HepG2 (cell line): ENCODE measurements around the gene ZBED1. TPM values are rescaled to one million over a fixed set of nuclear protein-coding genes. Genes with fewer than 3 reads are reported as not detected.

Source experiments
- ATAC-seq: fragments of 200-7000 bp; cut with Tn5 transposase; 3 replicates; pipeline ENCODE4 v1.9.1; 2020; ENCODE audit warnings: mild to moderate bottlenecking, moderate library complexity
- BruUV-seq: library from RNA; stranded (reverse); fragments of 400-500 nt; replicated peaks from 2 replicates; lab custom pipeline; 2021; lab: Mats Ljungman, UMichigan
- CTCF ChIA-PET: fragments of 300-600 bp; formaldehyde crosslinking; extraction: SDS; loops from one replicate; lab custom pipeline; 2021; ENCODE audit warnings: low total read pairs, inconsistent platforms, low intra/inter-chr PET ratio; lab: Yijun Ruan, JAX
- POLR2A ChIA-PET: fragments of 350-600 bp; sonication (Branson Sonifier 250); formaldehyde crosslinking; loops from one replicate; lab custom pipeline; 2020; ENCODE audit warnings: antibody characterized with exemption, inconsistent platforms; lab: Yijun Ruan, JAX
- DNase-seq: peaks from one replicate; pipeline ENCODE4 v3.0.0-alpha.2; 2015; ENCODE audit warnings: low spot score
- FAIRE-seq: peaks from 3 replicates; lab custom pipeline; 2011; peaks lifted over from hg19 to GRCh38; lab: Jason Lieb, UNC
- H2AFZ ChIP-seq: one replicate; pipeline ENCODE4 v1.6.1; 2011; ENCODE audit warnings: low read length, inconsistent platforms
- H3K27ac ChIP-seq: fragments of 300-600 bp; 3 replicates; pipeline ENCODE4 v1.8.0; 2011; ENCODE audit warnings: mixed run types, mild to moderate bottlenecking, mixed read lengths, low read length, inconsistent platforms; ENCODE audit not compliant: insufficient read depth; ENCODE audit errors: extremely low read length
- H3K27me3 ChIP-seq, 2 experiments: fragments of 200-600 bp in 1 of 2; 2 replicates in 1 of 2; 3 replicates in 1 of 2; pipeline versions ENCODE4 v1.6.0 to v1.8.0; 2011; ENCODE audit warnings: low read length in 2 of 2, mild to moderate bottlenecking in 2 of 2, moderate library complexity in 2 of 2, inconsistent platforms in 1 of 2; ENCODE audit not compliant: insufficient read depth in 2 of 2, control insufficient read depth in 1 of 2
- H3K36me3 ChIP-seq, 2 experiments: fragments of 200-600 bp in 1 of 2; replicated peaks in 1 of 2; 2 replicates in 1 of 2; 3 replicates in 1 of 2; pipeline versions ENCODE4 v1.5.1 to v1.8.0; 2011; ENCODE audit warnings: low read length in 2 of 2, inconsistent platforms in 1 of 2; ENCODE audit not compliant: insufficient read depth in 2 of 2, control insufficient read depth in 1 of 2
- H3K4me1 ChIP-seq: 2 replicates; pipeline ENCODE4 v1.5.1; 2012; ENCODE audit warnings: low read length, inconsistent platforms; ENCODE audit not compliant: insufficient read depth
- H3K4me2 ChIP-seq: 2 replicates; pipeline ENCODE4 v1.6.0; 2011; ENCODE audit warnings: low read depth, low read length, inconsistent platforms
- H3K4me3 ChIP-seq, 3 experiments: fragments of 200-600 bp in 1 of 3; sonication (generic), shearing (Covaris generic) in 1 of 3; replicated peaks in 1 of 3; 2 replicates each; pipeline ENCODE4 v1.5.1; 2011 to 2016; ENCODE audit warnings: low read length in 3 of 3, inconsistent platforms in 2 of 3, low read depth in 2 of 3, mild to moderate bottlenecking in 2 of 3, control low read depth in 1 of 3, mixed read lengths in 1 of 3; ENCODE audit not compliant: insufficient read depth in 1 of 3
- H3K79me2 ChIP-seq: one replicate; pipeline ENCODE4 v1.6.1; 2011; ENCODE audit warnings: low read length, inconsistent platforms; ENCODE audit not compliant: insufficient read depth
- H3K9ac ChIP-seq: 2 replicates; pipeline ENCODE4 v1.6.0; 2011; ENCODE audit warnings: mild to moderate bottlenecking, low read depth, low read length, inconsistent platforms; ENCODE audit not compliant: insufficient read depth
- H3K9me3 ChIP-seq: 2 replicates; pipeline ENCODE4 v1.5.1; 2012; ENCODE audit warnings: mild to moderate bottlenecking, low read length
- H4K20me1 ChIP-seq: 2 replicates; pipeline ENCODE4 v1.6.0; 2011; ENCODE audit warnings: inconsistent platforms, mild to moderate bottlenecking, low read length, moderate library complexity; ENCODE audit not compliant: insufficient read depth
- GABPA ChIP-seq, 2 experiments: IDR thresholded peaks; 2 replicates each; pipeline ENCODE4 v1.6.1; 2011 to 2016; ENCODE audit warnings: low read depth in 2 of 2, low read length in 1 of 2, missing biosample characterization in 1 of 2, missing genetic modification characterization in 1 of 2
- HHEX ChIP-seq: IDR thresholded peaks from 2 replicates; pipeline ENCODE4 v1.6.1; 2016; ENCODE audit warnings: control low read depth
- HNRNPLL ChIP-seq: fragments of 200-400 bp; formaldehyde crosslinking; IDR thresholded peaks from 2 replicates; pipeline ENCODE4 v1.6.1; 2017; ENCODE audit warnings: mild to moderate bottlenecking, low read depth, low read length; ENCODE audit not compliant: poor library complexity, severe bottlenecking
- MAF1 ChIP-seq: sonication (generic); formaldehyde crosslinking; IDR thresholded peaks from 2 replicates; pipeline ENCODE4 v1.5.0; 2020; ENCODE audit warnings: missing genetic modification reagents, borderline replicate concordance
- MAFK ChIP-seq, 2 experiments: IDR thresholded peaks in 1 of 2; conservative IDR thresholded peaks in 1 of 2; 2 replicates each; pipeline ENCODE4 v1.6.1; 2011; ENCODE audit warnings: improper control_type of control experiment in 2 of 2, low read length in 2 of 2
- MATR3 ChIP-seq: sonication (generic); formaldehyde crosslinking; IDR thresholded peaks from 2 replicates; pipeline ENCODE4 v1.4.0; 2020; ENCODE audit warnings: missing genetic modification reagents
- NBN ChIP-seq: fragments of 450-650 bp; conservative IDR thresholded peaks from 2 replicates; pipeline ENCODE4 v1.6.1; 2017
- ZFP37 ChIP-seq: sonication (generic); formaldehyde crosslinking; IDR thresholded peaks from 2 replicates; pipeline ENCODE4 v1.4.0; 2020; ENCODE audit warnings: missing genetic modification reagents, borderline replicate concordance
- ZNF121 ChIP-seq: sonication (generic); formaldehyde crosslinking; IDR thresholded peaks from 2 replicates; pipeline ENCODE4 v1.5.0; 2020; ENCODE audit warnings: mild to moderate bottlenecking, missing genetic modification reagents
- ZNF510 ChIP-seq: sonication (generic); formaldehyde crosslinking; IDR thresholded peaks from 2 replicates; pipeline ENCODE4 v1.4.0; 2020; ENCODE audit warnings: low read depth, mild to moderate bottlenecking, missing genetic modification reagents
- ZNF564 ChIP-seq: sonication (generic); formaldehyde crosslinking; IDR thresholded peaks from 2 replicates; pipeline ENCODE4 v1.8.1; 2023; ENCODE audit warnings: mild to moderate bottlenecking, missing genetic modification reagents
- ZNF75D ChIP-seq: sonication (generic); formaldehyde crosslinking; IDR thresholded peaks from 2 replicates; pipeline ENCODE4 v1.8.1; 2023; ENCODE audit warnings: missing genetic modification reagents, mild to moderate bottlenecking, borderline replicate concordance
- WGBS: methylation state at CpG from one replicate; pipeline ENCODE4 v1.1.6; 2017; ENCODE audit warnings: low lambda C conversion rate; 5-methylcytosine and 5-hydroxymethylcytosine counted together
- in situ Hi-C: cut with HindIII; loops from 2 replicates; pipeline ENCODE4 v1.10.0; 2017; ENCODE audit warnings: low pct_unique_long_range_greater_than_20kb; ENCODE audit not compliant: extremely low pct_ligation_motif_present
- intact Hi-C: fragments of 100-400 bp; cut with micrococcal nuclease; formaldehyde crosslinking; loops from one replicate; pipeline ENCODE4 v1.10.0; 2022; ENCODE audit not compliant: unreplicated experiment
- polyA plus RNA-seq, 8 experiments: library from polyadenylated mRNA; depleted of rRNA in 3 of 8; stranded (reverse) in 7 of 8; unstranded in 1 of 8; fragments of >200 nt; fragmentation: Illumina TruSeq in 4 of 8; extraction: Trizol in 4 of 8; gene quantifications; 2 replicates each; pipeline versions ENCODE4 v1.2.1 to v1.2.3, GENCODE V29; 2011 to 2016; ENCODE audit warnings: low read depth in 4 of 8, missing spikeins in 1 of 8, mixed read lengths in 1 of 8; ENCODE audit not compliant: insufficient read depth in 1 of 8
- total RNA-seq, 5 experiments: library from RNA; depleted of rRNA; stranded (reverse); fragments of >200 nt; fragmentation: Illumina TruSeq; extraction: Trizol; gene quantifications; 2 replicates each; pipeline ENCODE4 v1.2.3, GENCODE V29; 2016; ENCODE audit warnings: low read depth in 1 of 5
- TF ChIP-seq, protein P1 (sequence below): sonication (generic); formaldehyde crosslinking; conservative IDR thresholded peaks from 2 replicates; pipeline ENCODE4 v1.4.0; 2020; ENCODE audit warnings: missing genetic modification reagents
- TF ChIP-seq, protein P2 (sequence below): IDR thresholded peaks from 2 replicates; pipeline ENCODE4 v1.6.1; 2016; ENCODE audit warnings: missing compliant biosample characterization, missing genetic modification reagents, borderline replicate concordance
- TF ChIP-seq, protein P3 (sequence below): sonication (generic); formaldehyde crosslinking; IDR thresholded peaks from 2 replicates; pipeline ENCODE4; 2020; ENCODE audit warnings: missing genetic modification reagents, mild to moderate bottlenecking, borderline replicate concordance
- TF ChIP-seq, protein P4 (sequence below): sonication (generic); formaldehyde crosslinking; IDR thresholded peaks from 2 replicates; pipeline ENCODE4 v1.4.0; 2020; ENCODE audit warnings: missing genetic modification reagents; ENCODE audit errors: not compliant biosample characterization
- TF ChIP-seq, protein P5 (sequence below): sonication (generic); formaldehyde crosslinking; IDR thresholded peaks from 2 replicates; pipeline ENCODE4 v1.5.0; 2020; ENCODE audit warnings: missing genetic modification reagents

ZBED1 gene
- total and polyA plus RNA-seq, 2 of the 13 experiments (the other 11 are each of a cell fraction or from before 2014, with no cell fraction given), result 20.0 to 29.8 TPM

DNA sequence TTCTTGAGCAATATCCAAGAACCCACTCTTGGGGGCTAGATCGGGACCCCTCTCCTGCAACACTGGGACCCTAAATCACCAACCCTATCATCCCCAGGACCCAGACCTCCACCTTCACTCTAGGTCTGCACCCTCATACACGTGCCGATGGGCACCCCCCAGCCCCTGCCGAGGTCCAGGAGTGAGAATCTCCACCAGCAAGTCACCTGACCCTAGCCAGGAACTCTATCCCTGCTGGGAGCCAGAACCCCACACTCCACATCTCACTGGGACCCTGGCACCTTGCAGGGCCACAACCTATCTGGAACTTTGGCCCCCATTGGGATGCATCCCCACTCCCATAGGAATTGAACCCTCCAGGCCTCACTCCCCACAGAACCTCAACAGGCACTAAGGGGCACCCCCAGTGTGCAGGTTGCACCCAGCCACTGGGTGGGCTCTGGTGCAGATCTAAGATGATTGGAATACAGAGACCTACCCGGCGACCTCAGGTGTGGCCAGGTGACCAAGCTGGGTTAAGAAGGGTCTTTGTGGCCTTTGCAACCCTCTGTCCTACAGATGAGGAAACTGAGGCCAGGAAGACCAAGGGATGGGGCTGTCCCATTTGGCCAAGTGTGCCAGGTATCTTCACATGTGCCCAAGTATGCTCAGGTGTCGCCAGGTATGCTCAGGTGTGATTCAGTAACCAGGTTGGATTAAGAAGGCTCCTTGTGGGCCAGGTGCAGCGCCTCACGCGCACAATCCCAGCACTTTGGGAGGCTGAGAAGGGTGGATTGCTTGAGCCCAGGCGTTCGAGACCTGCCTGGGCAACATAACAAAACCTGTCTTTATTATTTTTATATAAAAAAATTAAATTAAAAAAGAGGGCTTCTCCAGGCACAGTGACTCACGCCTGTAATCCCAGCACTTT, 3.1 kb upstream of the ZBED1 start:
- Histone ChIP-seq H3K27me3 (no peaks in the 10 kb centered on the region; a peak in 1 of 5 replicates), H3K4me1 (peaks cover 26% of the 10 kb centered on the region), H2AFZ (no peak overlapping the region), H3K4me3 (no peak overlapping the region), H3K9me3 (no peaks in the 10 kb centered on the region), H3K79me2 (peaks cover 11% of the 10 kb centered on the region), H3K36me3 (no peaks in the 10 kb centered on the region), H3K4me2 (no peak overlapping the region), H3K9ac (no peak overlapping the region), H4K20me1 (no peaks in the 10 kb centered on the region), H3K27ac (no peak overlapping the region)
- ATAC-seq (no peak), FAIRE-seq (no peak), DNase-seq (no peak)
- CTCF ChIA-PET, result no interaction called here
- POLR2A ChIA-PET, result no interaction called here
- in situ Hi-C loops, result no loop called here
- intact Hi-C loops, result no loop called here
- WGBS, result 62% methylated on average over 11 of the region's 13 CpGs
- BruUV-seq, result no TSS peak
- TF ChIP-seq, protein P1, sequence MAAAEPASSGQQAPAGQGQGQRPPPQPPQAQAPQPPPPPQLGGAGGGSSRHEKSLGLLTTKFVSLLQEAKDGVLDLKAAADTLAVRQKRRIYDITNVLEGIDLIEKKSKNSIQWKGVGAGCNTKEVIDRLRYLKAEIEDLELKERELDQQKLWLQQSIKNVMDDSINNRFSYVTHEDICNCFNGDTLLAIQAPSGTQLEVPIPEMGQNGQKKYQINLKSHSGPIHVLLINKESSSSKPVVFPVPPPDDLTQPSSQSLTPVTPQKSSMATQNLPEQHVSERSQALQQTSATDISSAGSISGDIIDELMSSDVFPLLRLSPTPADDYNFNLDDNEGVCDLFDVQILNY (CRISPR knock-in tag), result no peak
- TF ChIP-seq, protein P2, sequence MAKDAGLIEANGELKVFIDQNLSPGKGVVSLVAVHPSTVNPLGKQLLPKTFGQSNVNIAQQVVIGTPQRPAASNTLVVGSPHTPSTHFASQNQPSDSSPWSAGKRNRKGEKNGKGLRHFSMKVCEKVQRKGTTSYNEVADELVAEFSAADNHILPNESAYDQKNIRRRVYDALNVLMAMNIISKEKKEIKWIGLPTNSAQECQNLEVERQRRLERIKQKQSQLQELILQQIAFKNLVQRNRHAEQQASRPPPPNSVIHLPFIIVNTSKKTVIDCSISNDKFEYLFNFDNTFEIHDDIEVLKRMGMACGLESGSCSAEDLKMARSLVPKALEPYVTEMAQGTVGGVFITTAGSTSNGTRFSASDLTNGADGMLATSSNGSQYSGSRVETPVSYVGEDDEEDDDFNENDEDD (CRISPR knock-in tag), result no peak
- TF ChIP-seq HNRNPLL (no peak), HHEX (CRISPR knock-in tag) (no peak), GABPA (IDR thresholded peaks at IDR 0.05; ENCODE audit: low read depth, low read length) (no peak), GABPA (CRISPR knock-in tag; IDR thresholded peaks at IDR 0.05; ENCODE audit: low read depth) (no peak), MAF1 (CRISPR knock-in tag) (no peak), MATR3 (no peak), NBN (no peak), ZFP37 (no peak), ZNF564 (CRISPR knock-in tag) (no peak), ZNF121 (CRISPR knock-in tag) (no peak), MAFK (conservative IDR thresholded peaks at IDR 0.05 in 1 of 2, IDR thresholded peaks at IDR 0.05 in 1 of 2; ENCODE audit: low read length in 2 of 2) (no peak), ZNF510 (CRISPR knock-in tag) (no peak), ZNF75D (CRISPR knock-in tag) (no peak)
- TF ChIP-seq, protein P3, sequence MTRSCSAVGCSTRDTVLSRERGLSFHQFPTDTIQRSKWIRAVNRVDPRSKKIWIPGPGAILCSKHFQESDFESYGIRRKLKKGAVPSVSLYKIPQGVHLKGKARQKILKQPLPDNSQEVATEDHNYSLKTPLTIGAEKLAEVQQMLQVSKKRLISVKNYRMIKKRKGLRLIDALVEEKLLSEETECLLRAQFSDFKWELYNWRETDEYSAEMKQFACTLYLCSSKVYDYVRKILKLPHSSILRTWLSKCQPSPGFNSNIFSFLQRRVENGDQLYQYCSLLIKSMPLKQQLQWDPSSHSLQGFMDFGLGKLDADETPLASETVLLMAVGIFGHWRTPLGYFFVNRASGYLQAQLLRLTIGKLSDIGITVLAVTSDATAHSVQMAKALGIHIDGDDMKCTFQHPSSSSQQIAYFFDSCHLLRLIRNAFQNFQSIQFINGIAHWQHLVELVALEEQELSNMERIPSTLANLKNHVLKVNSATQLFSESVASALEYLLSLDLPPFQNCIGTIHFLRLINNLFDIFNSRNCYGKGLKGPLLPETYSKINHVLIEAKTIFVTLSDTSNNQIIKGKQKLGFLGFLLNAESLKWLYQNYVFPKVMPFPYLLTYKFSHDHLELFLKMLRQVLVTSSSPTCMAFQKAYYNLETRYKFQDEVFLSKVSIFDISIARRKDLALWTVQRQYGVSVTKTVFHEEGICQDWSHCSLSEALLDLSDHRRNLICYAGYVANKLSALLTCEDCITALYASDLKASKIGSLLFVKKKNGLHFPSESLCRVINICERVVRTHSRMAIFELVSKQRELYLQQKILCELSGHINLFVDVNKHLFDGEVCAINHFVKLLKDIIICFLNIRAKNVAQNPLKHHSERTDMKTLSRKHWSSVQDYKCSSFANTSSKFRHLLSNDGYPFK, result no peak
- TF ChIP-seq, protein P4, sequence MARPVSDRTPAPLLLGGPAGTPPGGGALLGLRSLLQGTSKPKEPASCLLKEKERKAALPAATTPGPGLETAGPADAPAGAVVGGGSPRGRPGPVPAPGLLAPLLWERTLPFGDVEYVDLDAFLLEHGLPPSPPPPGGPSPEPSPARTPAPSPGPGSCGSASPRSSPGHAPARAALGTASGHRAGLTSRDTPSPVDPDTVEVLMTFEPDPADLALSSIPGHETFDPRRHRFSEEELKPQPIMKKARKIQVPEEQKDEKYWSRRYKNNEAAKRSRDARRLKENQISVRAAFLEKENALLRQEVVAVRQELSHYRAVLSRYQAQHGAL (CRISPR knock-in tag), result no peak
- TF ChIP-seq, protein P5, sequence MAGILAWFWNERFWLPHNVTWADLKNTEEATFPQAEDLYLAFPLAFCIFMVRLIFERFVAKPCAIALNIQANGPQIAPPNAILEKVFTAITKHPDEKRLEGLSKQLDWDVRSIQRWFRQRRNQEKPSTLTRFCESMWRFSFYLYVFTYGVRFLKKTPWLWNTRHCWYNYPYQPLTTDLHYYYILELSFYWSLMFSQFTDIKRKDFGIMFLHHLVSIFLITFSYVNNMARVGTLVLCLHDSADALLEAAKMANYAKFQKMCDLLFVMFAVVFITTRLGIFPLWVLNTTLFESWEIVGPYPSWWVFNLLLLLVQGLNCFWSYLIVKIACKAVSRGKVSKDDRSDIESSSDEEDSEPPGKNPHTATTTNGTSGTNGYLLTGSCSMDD (CRISPR knock-in tag), result no peak
